PFSK-1 (cell line): ENCODE measurements around the gene TTF1.

Source experiments
- FOXP2 ChIP-seq: optimal IDR thresholded peaks from 2 replicates; pipeline ENCODE3; 2011; ENCODE audit warnings: borderline replicate concordance, control low read depth, inconsistent platforms; ENCODE audit not compliant: insufficient read depth; ENCODE audit errors: extremely low read length, extremely low read depth
- POLR2AphosphoS5 ChIP-seq: IDR thresholded peaks from 2 replicates; pipeline ENCODE4 v1.6.1; 2012; ENCODE audit warnings: low read depth, mild to moderate bottlenecking, control low read depth, low read length, moderate library complexity
- REST ChIP-seq, 2 experiments: IDR thresholded peaks; 2 replicates each; pipeline versions ENCODE4 v1.6.1 to v1.8.0; 2011 to 2012; ENCODE audit warnings: low read depth in 2 of 2, low read length in 2 of 2, control low read depth in 1 of 2, inconsistent platforms in 1 of 2, mild to moderate bottlenecking in 1 of 2, moderate library complexity in 1 of 2; ENCODE audit not compliant: insufficient read depth in 1 of 2
- SIN3A ChIP-seq: IDR thresholded peaks from 2 replicates; pipeline ENCODE4 v1.6.1; 2012; ENCODE audit warnings: mild to moderate bottlenecking, low read length, moderate library complexity, borderline replicate concordance; ENCODE audit not compliant: insufficient read depth
- TAF1 ChIP-seq: IDR thresholded peaks from 2 replicates; pipeline ENCODE4 v1.6.1; 2012; ENCODE audit warnings: low read length, control low read depth, borderline replicate concordance; ENCODE audit not compliant: insufficient read depth

GRCh38 chr9:132404228-132404881 lies 2.3 kb downstream of the TTF1 start:
- no peak for TF ChIP-seq TAF1
- no peak for TF ChIP-seq REST (IDR thresholded peaks at IDR 0.05; ENCODE audit: insufficient read depth in 1 of 2, low read depth in 2 of 2, low read length in 2 of 2)
- no peak for TF ChIP-seq POLR2AphosphoS5
- no peak for TF ChIP-seq FOXP2
- no peak for TF ChIP-seq SIN3A
